HG03469 (cell line): ENCODE results near the gene CCDC70.
"Not testable (repeated sequence)": the region's sequence is repeated elsewhere in the genome, so short reads cannot be mapped to it uniquely, and the experiment has no call there.

Experiments
- ATAC-seq: cut with Tn5 transposase; IDR thresholded peaks from one replicate; pipeline ENCODE4 v1.9.1; 2021; ENCODE audit warnings: mild to moderate bottlenecking, moderate library complexity, moderate number of reproducible peaks; ENCODE audit not compliant: unreplicated experiment

CCDC70 gene

GRCh38 chr13:51861723-51862300 is at the start of gene CCDC70:
CCDC70 (plus strand) TSS chr13:51861969; CDS start chr13:51865412, 3,443 bp downstream.
- ATAC-seq: no peak

- no peak for ATAC-seq
Measured at GRCh38 chr13:51814071-51814470, 47.7 kb upstream of the CCDC70 start.

- ATAC-seq: peak; percentile 54
Measured at GRCh38 chr13:51814825-51815650, 46.7 kb upstream of the CCDC70 start.

- ATAC-seq: no peak
Measured at GRCh38 chr13:51815848-51816247, 45.9 kb upstream of the CCDC70 start.

- ATAC-seq: no peak
Measured at GRCh38 chr13:51816604-51817249, 45.0 kb upstream of the CCDC70 start.

- ATAC-seq: no peak
Measured at GRCh38 chr13:51817717-51818116, 44.1 kb upstream of the CCDC70 start.

GRCh38 chr13:51818276-51818675 is 43.5 kb upstream of the CCDC70 start:
- no peak for ATAC-seq

- no peak for ATAC-seq
Measured at GRCh38 chr13:51818781-51819511, 42.8 kb upstream of the CCDC70 start.

- no peak for ATAC-seq
Measured at GRCh38 chr13:51819544-51819943, 42.2 kb upstream of the CCDC70 start.

- no peak for ATAC-seq
Measured at GRCh38 chr13:51820016-51820597, 41.7 kb upstream of the CCDC70 start.

- no peak for ATAC-seq
Measured at GRCh38 chr13:51821606-51822005, 40.2 kb upstream of the CCDC70 start.

- no peak for ATAC-seq
Measured at GRCh38 chr13:51822106-51822815, 39.5 kb upstream of the CCDC70 start.

GRCh38 chr13:51823359-51823758 is 38.4 kb upstream of the CCDC70 start:
- ATAC-seq: no peak

- ATAC-seq: no peak
Measured at GRCh38 chr13:51823863-51824262, 37.9 kb upstream of the CCDC70 start.

- ATAC-seq: not testable (repeated sequence)
Measured at GRCh38 chr13:51824712-51825111, 37.1 kb upstream of the CCDC70 start.

- ATAC-seq: no peak
Measured at GRCh38 chr13:51825165-51825592, 36.6 kb upstream of the CCDC70 start.

GRCh38 chr13:51825681-51826254 is 36.0 kb upstream of the CCDC70 start:
- no peak for ATAC-seq

- no peak for ATAC-seq
Measured at GRCh38 chr13:51826606-51827005, 35.2 kb upstream of the CCDC70 start.

- no peak for ATAC-seq
Measured at GRCh38 chr13:51827254-51827653, 34.5 kb upstream of the CCDC70 start.
